ENCODE measurements around the gene TEDDM1.

DNA sequence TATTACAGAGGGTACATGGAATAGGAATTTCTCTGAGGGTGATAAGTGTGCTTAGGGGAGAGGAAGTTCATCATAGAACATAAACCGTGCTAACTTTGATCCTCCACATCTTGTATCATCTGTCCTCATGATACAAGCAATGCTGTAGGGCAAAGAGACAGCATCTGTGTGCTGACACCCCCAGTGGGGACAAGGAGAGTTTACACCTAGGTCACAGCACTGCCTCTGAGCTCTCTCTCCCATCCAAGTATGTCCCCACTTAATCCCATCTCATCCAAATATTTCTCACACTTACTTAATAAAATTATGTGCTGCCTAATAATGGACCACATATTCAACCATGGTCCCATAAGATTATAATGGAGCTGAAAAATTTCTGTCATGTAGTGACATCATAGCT is 4.3 kb upstream of the TEDDM1 start:
- no peak for TF ChIP-seq POLR2AphosphoS5 (IDR thresholded peaks at IDR 0.05)
- TF ChIP-seq, protein P1, sequence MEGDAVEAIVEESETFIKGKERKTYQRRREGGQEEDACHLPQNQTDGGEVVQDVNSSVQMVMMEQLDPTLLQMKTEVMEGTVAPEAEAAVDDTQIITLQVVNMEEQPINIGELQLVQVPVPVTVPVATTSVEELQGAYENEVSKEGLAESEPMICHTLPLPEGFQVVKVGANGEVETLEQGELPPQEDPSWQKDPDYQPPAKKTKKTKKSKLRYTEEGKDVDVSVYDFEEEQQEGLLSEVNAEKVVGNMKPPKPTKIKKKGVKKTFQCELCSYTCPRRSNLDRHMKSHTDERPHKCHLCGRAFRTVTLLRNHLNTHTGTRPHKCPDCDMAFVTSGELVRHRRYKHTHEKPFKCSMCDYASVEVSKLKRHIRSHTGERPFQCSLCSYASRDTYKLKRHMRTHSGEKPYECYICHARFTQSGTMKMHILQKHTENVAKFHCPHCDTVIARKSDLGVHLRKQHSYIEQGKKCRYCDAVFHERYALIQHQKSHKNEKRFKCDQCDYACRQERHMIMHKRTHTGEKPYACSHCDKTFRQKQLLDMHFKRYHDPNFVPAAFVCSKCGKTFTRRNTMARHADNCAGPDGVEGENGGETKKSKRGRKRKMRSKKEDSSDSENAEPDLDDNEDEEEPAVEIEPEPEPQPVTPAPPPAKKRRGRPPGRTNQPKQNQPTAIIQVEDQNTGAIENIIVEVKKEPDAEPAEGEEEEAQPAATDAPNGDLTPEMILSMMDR (IDR thresholded peaks at IDR 0.05 in 8 of 11, conservative IDR thresholded peaks at IDR 0.05 in 3 of 11), result no peak
